Activated naive CD8-positive, alpha-beta T cell treated with anti-CD3 and anti-CD28 coated beads, Interleukin-2, amount 10 ng/mL, durations not matched to agents 7 days and 5 days (primary cell): ENCODE measurements around the gene MREG. TPM values are rescaled to one million over a fixed set of nuclear protein-coding genes. Genes with fewer than 3 reads are reported as not detected.
A peak's percentile ranks its signal among the peaks of the same experiment; 100 is the strongest.

Source experiments
- ATAC-seq: fragments of 150-1000 bp; cut with Tn5 transposase; one replicate; pipeline ENCODE4 v1.10.0; 2021; ENCODE audit warnings: low read depth, moderate library complexity
- POLR2A ChIA-PET: fragments of 350-600 bp; sonication (Branson Sonifier 250); formaldehyde crosslinking; loops from one replicate; lab custom pipeline; 2021; ENCODE audit warnings: antibody characterized with exemption; lab: Charles Lee
- DNase-seq: peaks from one replicate; pipeline ENCODE4 v3.0.0; 2021
- H3K27ac Mint-ChIP-seq: one replicate; pipeline ENCODE4 v1.8.0; 2022; ENCODE audit warnings: mild to moderate bottlenecking, mixed read lengths
- H3K27me3 Mint-ChIP-seq: one replicate; pipeline ENCODE4 v1.8.0; 2022; ENCODE audit warnings: mild to moderate bottlenecking, moderate library complexity, mixed read lengths
- H3K36me3 Mint-ChIP-seq: one replicate; pipeline ENCODE4 v1.8.0; 2021; ENCODE audit warnings: mild to moderate bottlenecking, mixed read lengths
- H3K4me1 Mint-ChIP-seq: one replicate; pipeline ENCODE4 v1.8.0; 2021; ENCODE audit warnings: mixed read lengths
- H3K4me3 Mint-ChIP-seq: one replicate; pipeline ENCODE4 v1.8.0; 2022; ENCODE audit warnings: mild to moderate bottlenecking, moderate library complexity, mixed read lengths
- H3K9me3 Mint-ChIP-seq: one replicate; pipeline ENCODE4 v1.8.0; 2021; ENCODE audit warnings: mixed read lengths
- total RNA-seq, 2 experiments: library from RNA; stranded (reverse); gene quantifications; one replicate each; pipeline ENCODE4 v1.2.3, GENCODE V29; 2021

MREG gene
- total RNA-seq, 2 experiments from 2014 or later: 7.0 to 8.5 TPM

DNA sequence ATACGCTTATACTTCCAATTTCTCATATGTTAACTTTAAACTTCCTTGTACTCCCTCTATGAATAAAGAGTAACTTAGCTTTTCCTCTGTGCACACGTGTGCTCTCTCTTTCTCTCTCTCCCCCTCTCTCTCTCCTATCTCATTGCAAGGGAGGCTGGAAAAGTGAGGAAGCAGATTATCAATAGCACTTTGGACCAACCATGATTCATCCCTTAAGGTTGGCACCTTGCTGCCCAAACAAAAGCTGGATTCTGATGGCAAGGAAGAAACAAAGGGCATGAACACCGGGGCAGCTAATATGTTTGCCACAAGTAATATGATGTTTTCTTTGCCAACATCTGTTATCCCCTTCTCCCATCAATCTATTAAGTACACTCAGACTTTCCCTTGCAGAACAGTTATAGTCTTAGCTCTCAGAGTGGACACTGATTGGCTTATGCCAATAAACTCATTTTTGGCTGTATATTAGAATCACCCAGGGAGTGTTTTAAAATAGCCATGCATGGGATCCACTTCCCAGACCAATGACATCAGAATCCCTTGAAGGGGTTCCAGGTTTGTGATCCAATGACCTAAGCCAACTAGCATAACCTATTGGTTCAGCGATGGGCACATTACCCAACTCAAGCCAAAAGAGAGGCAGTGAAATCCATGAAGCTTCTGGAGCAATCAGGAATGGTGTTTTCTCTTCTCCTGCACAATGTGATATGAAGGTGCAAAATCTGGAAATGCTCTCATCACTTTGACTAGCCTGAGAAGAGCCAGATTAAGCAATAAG lies 60.3 kb downstream of the MREG start:
- no peaks in the 10 kb centered on the region for H3K27me3 Mint-ChIP-seq
- H3K4me3 Mint-ChIP-seq: no peak overlapping the region
- POLR2A ChIA-PET: no interaction called here
- H3K36me3 Mint-ChIP-seq: peaks cover 7% of the 10 kb centered on the region
- H3K9me3 Mint-ChIP-seq: no peaks in the 10 kb centered on the region
- no peaks in the 10 kb centered on the region for H3K4me1 Mint-ChIP-seq
- no peak overlapping the region for H3K27ac Mint-ChIP-seq
- ATAC-seq (no peak), DNase-seq (no peak)

DNA sequence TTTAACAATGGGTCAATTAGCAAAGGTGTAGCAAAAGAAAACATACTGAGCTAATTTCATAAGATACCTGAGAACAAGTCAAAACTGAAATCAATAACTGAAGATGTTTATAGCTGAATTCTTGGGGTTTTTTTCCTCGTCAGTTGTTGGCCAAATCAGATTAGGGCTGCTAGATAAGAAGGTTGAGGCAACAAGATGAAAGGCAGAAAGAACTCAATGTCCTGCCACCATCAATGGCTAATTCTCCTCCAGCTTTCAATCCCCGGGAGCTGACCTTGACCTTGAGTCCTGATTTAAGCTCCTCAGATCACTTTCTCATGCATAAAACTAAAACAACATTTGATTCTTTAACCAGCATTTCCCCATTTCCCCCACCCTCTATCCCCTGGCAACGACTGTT lies 61.8 kb downstream of the MREG start:
- ATAC-seq (no peak), DNase-seq (no peak)
- H3K36me3 Mint-ChIP-seq: peaks cover 6% of the 10 kb centered on the region
- H3K9me3 Mint-ChIP-seq: no peaks in the 10 kb centered on the region
- H3K4me1 Mint-ChIP-seq: no peaks in the 10 kb centered on the region
- POLR2A ChIA-PET: no interaction called here
- no peak overlapping the region for H3K4me3 Mint-ChIP-seq
- H3K27me3 Mint-ChIP-seq: no peaks in the 10 kb centered on the region
- H3K27ac Mint-ChIP-seq: no peak overlapping the region

DNA sequence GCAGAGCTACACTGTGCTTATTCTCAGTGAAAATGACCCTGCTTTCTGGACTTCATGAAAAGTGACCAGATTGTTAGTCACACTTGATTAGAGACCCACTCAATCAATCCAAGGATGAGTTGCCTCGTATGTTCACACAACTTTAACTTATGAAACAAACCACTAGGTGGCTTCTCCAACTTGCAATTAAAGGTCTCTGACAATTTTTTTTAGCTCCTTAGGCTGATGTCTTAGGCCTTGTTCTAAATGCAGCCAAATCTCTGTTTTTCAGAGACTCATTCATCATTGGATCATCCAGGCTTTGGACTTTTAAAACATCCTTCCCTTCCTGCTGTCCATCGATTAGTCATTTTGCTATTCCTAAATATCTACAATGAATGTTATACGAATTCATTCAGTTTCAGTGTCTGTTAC lies 63.4 kb downstream of the MREG start:
- Mint-ChIP-seq H3K27me3 (no peaks in the 10 kb centered on the region), H3K4me1 (no peaks in the 10 kb centered on the region), H3K9me3 (no peaks in the 10 kb centered on the region), H3K4me3 (no peak overlapping the region), H3K36me3 (peaks cover 10% of the 10 kb centered on the region), H3K27ac (no peak overlapping the region)
- no peak for DNase-seq
- peak; percentile 75 for ATAC-seq
- POLR2A ChIA-PET: interaction anchor here (0.6 kb wide), 1 partner anchor 638 kb away, joined by 3 read pairs; the partner anchor contains the start of gene ATIC

DNA sequence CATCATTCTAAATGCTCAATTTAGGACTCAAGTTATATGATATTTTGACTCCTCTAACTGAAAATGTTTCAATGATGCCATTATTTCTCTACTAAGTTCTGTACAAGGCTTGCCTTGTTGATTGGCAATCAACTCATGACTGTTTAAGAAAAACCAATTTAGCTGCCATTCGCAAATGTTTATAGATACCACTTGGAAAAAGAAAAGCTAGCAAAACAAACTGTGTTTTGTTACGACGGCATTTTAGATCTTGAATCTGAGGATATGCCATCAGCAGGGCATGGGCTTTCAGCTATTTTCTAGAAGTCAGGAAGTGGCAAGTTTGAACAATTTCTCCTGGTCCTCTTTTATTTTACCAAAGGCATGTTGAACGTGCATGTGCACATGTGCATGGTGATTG lies 65.3 kb downstream of the MREG start:
- Mint-ChIP-seq H3K27me3 (no peaks in the 10 kb centered on the region), H3K9me3 (no peaks in the 10 kb centered on the region), H3K4me1 (no peaks in the 10 kb centered on the region), H3K27ac (no peak overlapping the region), H3K36me3 (peaks cover 16% of the 10 kb centered on the region), H3K4me3 (no peak overlapping the region)
- POLR2A ChIA-PET: no interaction called here
- DNase-seq: no peak
- no peak for ATAC-seq

DNA sequence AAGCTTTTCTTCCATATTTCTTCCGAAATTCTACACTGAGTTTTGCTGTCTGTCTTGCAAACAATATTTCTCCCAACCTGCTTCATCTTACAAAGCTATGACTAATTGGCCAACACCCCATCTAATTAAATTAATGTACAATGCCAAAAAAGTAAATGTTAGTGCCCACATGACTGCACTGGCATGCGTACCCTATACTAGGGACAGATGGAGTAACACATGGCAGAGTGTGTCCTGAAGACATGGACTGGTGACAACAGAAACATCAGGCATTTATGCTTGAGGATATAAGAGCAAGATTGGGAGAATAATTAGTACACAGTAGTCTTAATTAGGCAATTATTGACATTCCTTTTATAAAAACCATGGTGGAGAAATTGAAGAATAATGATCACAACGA lies 66.8 kb downstream of the MREG start:
- POLR2A ChIA-PET: no interaction called here
- Mint-ChIP-seq H3K36me3 (peaks cover 19% of the 10 kb centered on the region), H3K9me3 (no peaks in the 10 kb centered on the region), H3K27ac (no peak overlapping the region), H3K27me3 (no peaks in the 10 kb centered on the region), H3K4me1 (no peaks in the 10 kb centered on the region), H3K4me3 (no peak overlapping the region)
- no peak for DNase-seq
- ATAC-seq: no peak

DNA sequence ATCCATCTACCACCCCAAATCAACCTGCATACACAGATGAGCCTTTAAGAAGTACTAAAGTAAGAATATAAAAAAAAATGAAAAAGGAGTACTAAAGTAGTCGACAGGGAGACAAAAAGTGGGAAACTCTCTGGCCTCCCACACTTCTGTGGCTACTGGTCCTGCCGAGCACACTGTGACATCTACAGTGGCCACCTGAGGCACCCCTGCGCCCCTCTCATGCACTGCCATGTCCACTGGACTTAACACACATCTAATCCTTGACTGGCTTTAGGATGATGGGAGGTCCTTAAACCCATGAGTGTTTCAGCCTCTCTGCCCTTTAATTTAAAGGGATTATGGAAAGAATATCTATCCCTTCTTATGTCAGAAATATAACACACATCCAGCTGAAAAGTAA lies 71.2 kb downstream of the MREG start:
- DNase-seq (no peak), ATAC-seq (no peak)
- Mint-ChIP-seq H3K9me3 (no peaks in the 10 kb centered on the region), H3K27me3 (no peaks in the 10 kb centered on the region), H3K4me1 (no peaks in the 10 kb centered on the region), H3K36me3 (peaks cover 19% of the 10 kb centered on the region), H3K4me3 (no peak overlapping the region), H3K27ac (no peak overlapping the region)
- POLR2A ChIA-PET: no interaction called here

DNA sequence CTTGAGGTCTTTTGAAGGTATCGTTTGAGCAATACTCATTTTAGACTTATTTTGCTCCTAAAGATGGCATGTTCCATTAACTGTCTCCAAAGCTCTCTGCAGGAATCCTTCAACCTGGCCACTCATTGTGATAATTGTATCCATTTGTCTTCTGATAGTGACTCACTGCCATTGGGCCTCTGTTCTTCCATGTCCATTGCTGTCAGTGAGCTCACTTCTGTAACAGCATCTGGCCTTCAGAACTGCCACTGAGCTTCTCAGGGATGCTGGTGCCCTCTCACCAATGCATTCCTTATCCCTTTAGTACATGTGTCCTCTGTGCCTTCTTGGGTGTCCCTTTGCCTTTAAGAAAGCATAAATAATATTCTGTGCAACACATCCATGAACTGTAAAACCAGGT lies 71.6 kb downstream of the MREG start:
- Mint-ChIP-seq H3K4me3 (no peak overlapping the region), H3K36me3 (peaks cover 19% of the 10 kb centered on the region), H3K27me3 (no peaks in the 10 kb centered on the region), H3K9me3 (no peaks in the 10 kb centered on the region), H3K4me1 (no peaks in the 10 kb centered on the region), H3K27ac (no peak overlapping the region)
- ATAC-seq (no peak), DNase-seq (no peak)
- POLR2A ChIA-PET: no interaction called here

DNA sequence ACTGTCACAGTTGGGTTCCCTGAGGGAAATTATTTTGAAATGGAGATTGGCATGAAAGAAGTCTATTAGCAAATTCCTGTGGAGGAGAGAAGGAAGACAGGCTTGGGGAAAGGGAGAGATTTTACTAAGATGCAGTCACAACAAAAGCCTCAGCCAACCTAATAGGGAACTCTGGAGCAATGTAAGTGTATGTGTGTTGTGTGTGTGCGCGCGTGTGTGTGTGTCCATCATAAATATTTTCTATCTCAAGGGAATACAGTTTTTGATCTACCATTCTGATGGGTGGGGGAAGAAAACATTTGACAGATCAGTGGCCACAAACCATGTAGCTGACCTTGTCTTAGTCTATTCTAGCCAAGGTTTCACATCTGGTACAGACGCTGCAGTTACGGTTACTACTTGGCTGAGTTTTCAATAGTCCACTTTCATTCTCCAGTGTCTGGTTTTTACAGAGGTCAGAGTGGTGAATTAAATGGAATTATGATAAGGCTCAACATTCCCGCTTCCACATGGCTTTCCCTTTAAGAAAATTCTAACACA lies 72.6 kb downstream of the MREG start:
- Mint-ChIP-seq H3K4me1 (no peaks in the 10 kb centered on the region), H3K4me3 (no peak overlapping the region), H3K27ac (no peak overlapping the region), H3K36me3 (peaks cover 14% of the 10 kb centered on the region), H3K9me3 (no peaks in the 10 kb centered on the region), H3K27me3 (no peaks in the 10 kb centered on the region)
- no peak for ATAC-seq
- POLR2A ChIA-PET: no interaction called here
- DNase-seq: no peak

DNA sequence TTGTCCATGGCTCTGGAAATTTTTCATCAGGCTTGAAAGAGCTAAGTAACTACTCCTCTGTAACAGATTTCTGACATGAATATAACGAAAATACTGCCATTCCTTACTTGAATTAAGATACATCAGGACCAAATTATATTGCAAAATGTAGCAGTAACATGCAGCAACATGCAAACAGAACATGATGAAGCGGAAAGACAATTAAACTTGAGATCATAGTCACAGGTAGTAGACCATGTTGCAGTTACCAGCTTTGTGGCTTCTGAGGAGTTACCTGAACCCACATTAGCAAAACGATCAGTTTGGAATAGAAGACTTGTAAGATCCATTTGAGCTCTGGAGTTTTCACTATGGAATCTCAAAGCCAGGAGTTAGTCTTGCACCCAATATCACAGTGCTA lies 76.2 kb downstream of the MREG start:
- Mint-ChIP-seq H3K36me3 (peaks cover 7% of the 10 kb centered on the region), H3K4me3 (no peak overlapping the region), H3K9me3 (no peaks in the 10 kb centered on the region), H3K27ac (no peak overlapping the region), H3K27me3 (peaks cover 7% of the 10 kb centered on the region), H3K4me1 (no peaks in the 10 kb centered on the region)
- POLR2A ChIA-PET: no interaction called here
- ATAC-seq (no peak), DNase-seq (no peak)

DNA sequence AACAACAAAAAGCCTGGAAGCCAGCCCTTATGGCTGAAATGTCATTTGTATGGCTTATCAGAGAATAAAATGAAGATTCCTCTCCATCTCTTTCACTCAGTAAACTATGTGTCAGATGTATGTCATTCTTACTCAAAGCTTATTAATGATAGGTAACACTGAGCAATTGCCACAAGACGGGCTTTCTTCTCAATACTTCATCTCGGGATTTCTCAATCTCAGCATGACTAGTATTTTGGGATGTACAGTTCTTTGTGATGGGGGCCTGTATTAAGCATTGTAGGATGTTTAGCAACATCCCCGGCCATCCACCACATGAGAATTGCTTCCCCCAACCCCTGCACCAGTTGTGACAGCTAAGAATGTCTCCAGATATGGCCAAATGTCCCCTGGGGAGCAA lies 80.2 kb downstream of the MREG start:
- Mint-ChIP-seq H3K4me1 (peaks cover 9% of the 10 kb centered on the region), H3K36me3 (no peaks in the 10 kb centered on the region), H3K27me3 (peaks cover 7% of the 10 kb centered on the region), H3K4me3 (no peak overlapping the region), H3K9me3 (no peaks in the 10 kb centered on the region), H3K27ac (no peak overlapping the region)
- POLR2A ChIA-PET: no interaction called here
- DNase-seq (no peak), ATAC-seq (no peak)

DNA sequence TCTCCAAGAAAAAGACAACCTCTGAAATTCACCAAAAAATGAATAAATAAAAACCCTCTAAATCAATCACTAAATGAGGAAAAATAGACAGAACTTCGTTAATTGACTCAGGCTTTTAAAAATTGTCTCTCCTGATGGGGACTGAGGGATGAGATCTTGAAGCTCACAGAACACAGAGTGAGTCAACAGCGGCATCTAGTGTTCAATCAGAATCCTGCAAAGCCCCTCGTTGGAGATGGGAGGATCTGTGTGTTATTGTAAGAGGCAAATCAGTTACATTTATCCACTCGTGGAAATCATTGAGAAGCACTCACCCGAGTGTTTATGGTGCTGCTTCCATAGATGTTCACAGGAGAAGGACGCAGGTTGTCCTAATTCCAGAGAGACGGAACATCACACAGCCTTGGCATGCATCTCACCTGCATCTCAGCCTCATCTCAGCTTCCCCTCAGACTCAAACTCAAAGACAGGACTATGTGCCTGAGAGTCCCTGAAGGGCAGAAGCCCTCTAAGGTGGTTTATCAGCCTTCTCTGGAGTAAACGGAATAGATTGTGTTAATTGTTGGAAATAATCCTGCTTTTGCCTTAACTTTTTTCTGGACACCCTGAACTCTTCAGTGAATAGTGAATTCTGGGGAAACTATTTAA lies 82.0 kb downstream of the MREG start:
- ATAC-seq: peak; percentile 76
- Mint-ChIP-seq H3K9me3 (no peaks in the 10 kb centered on the region), H3K36me3 (no peaks in the 10 kb centered on the region), H3K4me1 (peaks cover 9% of the 10 kb centered on the region), H3K4me3 (no peak overlapping the region), H3K27ac (no peak overlapping the region), H3K27me3 (peaks cover 7% of the 10 kb centered on the region)
- POLR2A ChIA-PET: no interaction called here
- peak; percentile 37 for DNase-seq

DNA sequence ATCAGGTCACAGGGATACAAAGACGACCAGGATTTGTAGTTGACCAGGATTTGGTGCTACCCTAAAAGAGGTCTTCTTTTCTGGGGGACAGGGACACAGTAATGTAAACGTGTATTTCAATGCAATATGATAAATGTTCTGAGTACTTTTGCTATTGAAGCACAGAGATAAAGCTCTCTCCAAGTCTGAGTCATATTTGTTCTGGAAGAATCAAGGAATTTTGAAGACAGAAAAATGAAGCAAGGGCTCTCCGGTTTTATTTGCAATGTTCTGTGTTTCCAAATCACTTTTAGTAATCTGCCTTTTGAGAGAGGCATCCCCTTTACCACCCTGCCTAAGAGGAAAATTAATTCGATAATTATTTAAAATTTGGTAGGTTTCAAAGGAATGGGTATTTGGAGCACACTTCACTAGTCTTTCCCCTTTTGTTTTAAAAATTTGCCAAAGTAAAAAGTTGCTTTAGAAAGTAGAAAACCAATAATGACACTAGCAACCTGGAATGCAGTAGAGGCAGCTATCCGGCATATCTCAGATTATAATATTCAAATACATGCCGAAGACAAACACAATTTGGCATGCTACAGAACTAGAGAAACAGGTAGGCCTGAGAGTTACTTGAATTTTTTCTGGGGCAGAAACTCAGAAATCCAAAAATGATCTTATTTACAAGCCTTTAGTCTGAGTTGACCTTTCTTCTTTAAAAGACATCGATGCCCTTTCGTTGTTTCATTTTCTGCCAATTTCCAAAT lies 82.7 kb downstream of the MREG start:
- H3K4me3 Mint-ChIP-seq: no peak overlapping the region
- peaks cover 9% of the 10 kb centered on the region for H3K4me1 Mint-ChIP-seq
- H3K27me3 Mint-ChIP-seq: peaks cover 7% of the 10 kb centered on the region
- no peaks in the 10 kb centered on the region for H3K9me3 Mint-ChIP-seq
- H3K36me3 Mint-ChIP-seq: no peaks in the 10 kb centered on the region
- DNase-seq (no peak), ATAC-seq (no peak)
- POLR2A ChIA-PET: no interaction called here
- no peak overlapping the region for H3K27ac Mint-ChIP-seq

DNA sequence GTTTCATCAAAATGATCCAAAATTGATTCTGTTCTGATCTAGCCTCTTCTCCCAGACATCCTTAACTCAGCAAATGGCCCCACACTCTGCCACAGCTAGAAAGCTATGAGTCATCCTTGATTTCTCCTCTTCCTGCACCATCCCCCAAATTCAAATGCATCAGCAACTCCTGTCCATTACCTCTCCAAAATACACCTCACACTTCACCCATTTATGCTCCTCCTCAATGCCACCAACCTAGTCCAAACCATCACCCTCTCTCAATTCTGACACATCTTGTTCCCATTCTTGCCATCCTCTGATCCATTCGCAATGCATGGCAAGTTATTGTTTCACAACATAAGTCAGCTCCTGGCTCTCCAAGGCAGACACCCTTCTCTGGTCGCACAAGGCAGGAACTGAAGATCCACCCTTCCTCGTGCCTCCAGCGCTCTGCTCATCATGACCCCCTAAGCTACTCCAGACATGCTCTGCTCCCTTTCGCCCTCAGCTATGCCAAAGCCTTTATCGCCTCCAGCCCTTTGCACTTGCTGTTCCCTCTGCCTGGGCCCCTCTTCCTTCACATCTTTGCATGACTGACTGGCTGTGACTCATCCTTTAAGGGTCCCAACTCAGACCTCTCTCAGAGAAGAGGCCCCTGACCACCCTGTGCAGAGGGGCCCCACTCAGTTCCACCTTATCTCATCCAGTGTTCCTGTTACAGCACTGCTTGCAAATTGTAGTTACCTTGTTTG lies 83.6 kb downstream of the MREG start:
- ATAC-seq: no peak
- no peaks in the 10 kb centered on the region for H3K36me3 Mint-ChIP-seq
- no peaks in the 10 kb centered on the region for H3K9me3 Mint-ChIP-seq
- peaks cover 9% of the 10 kb centered on the region for H3K4me1 Mint-ChIP-seq
- no peak overlapping the region for H3K4me3 Mint-ChIP-seq
- DNase-seq: no peak
- POLR2A ChIA-PET: no interaction called here
- peaks cover 4% of the 10 kb centered on the region for H3K27me3 Mint-ChIP-seq
- H3K27ac Mint-ChIP-seq: no peak overlapping the region
